Heart right ventricle (tissue), 16 donors: ENCODE measurements around the gene SLC25A42. TPM values are rescaled to one million over a fixed set of nuclear protein-coding genes. Genes with fewer than 3 reads are reported as not detected.
A peak's percentile ranks its signal among the peaks of the same experiment; 100 is the strongest.

Experiments used
- ATAC-seq, 8 donors: fragments of 200-7000 bp; cut with Tn5 transposase; one replicate each; pipeline ENCODE4 v1.9.1; 2020; ENCODE audit warnings: mild to moderate bottlenecking in 8 of 8, moderate library complexity in 8 of 8, moderate number of reproducible peaks in 1 of 8
- DNase-seq, 2 donors: peaks; one replicate each; pipeline ENCODE4 v3.0.0-alpha.2; 2020
- H3K27ac ChIP-seq, 10 donors: fragments of 200-600 bp; sonication (generic) in 2 of 10; one replicate each; pipeline versions ENCODE4 v1.5.0 to v1.8.0; 2020 to 2022; ENCODE audit warnings: mild to moderate bottlenecking in 3 of 10
- H3K27me3 ChIP-seq, 7 donors: fragments of 200-600 bp; one replicate each; pipeline ENCODE4 v1.8.0; 2021 to 2022; ENCODE audit warnings: mild to moderate bottlenecking in 2 of 7
- H3K36me3 ChIP-seq, 9 donors: fragments of 200-600 bp; sonication (generic) in 1 of 9; one replicate each; pipeline versions ENCODE4 v1.5.0 to v1.8.0; 2020 to 2022; ENCODE audit warnings: mild to moderate bottlenecking in 2 of 9
- H3K4me1 ChIP-seq, 9 donors: fragments of 200-600 bp; sonication (generic) in 1 of 9; one replicate each; pipeline versions ENCODE4 v1.5.0 to v1.8.0; 2020 to 2022; ENCODE audit warnings: mild to moderate bottlenecking in 4 of 9
- H3K4me3 ChIP-seq, 10 donors: fragments of 200-600 bp; sonication (generic) in 2 of 10; one replicate each; pipeline versions ENCODE4 v1.5.0 to v1.8.0; 2020 to 2022; ENCODE audit warnings: mild to moderate bottlenecking in 7 of 10, moderate library complexity in 2 of 10
- H3K9me3 ChIP-seq, 11 donors: fragments of 200-600 bp in 10 of 11; sonication (generic) in 2 of 11; one replicate each; pipeline versions ENCODE4 v1.5.0 to v1.8.0; 2013 to 2022; ENCODE audit warnings: mild to moderate bottlenecking in 2 of 11, control low read depth in 1 of 11, moderate library complexity in 1 of 11
- CTCF ChIP-seq, 9 donors: fragments of 200-600 bp; sonication (generic) in 2 of 9; IDR thresholded peaks; one replicate each; pipeline versions ENCODE4 v1.5.0 to v1.8.0; 2021 to 2022; ENCODE audit warnings: antibody characterized with exemption in 9 of 9, mild to moderate bottlenecking in 5 of 9, moderate library complexity in 1 of 9
- WGBS, 2 donors: extraction: QIAGEN DNeasy Blood & Tissue Kit; methylation state at CpG; one replicate each; pipeline ENCODE4 v1.1.7; 2013; ENCODE audit warnings: inconsistent platforms in 1 of 2; 5-methylcytosine and 5-hydroxymethylcytosine counted together
- intact Hi-C, 10 donors: fragments of 100-400 bp; cut with DNase I; formaldehyde crosslinking; loops; one replicate each; pipeline versions ENCODE4 v1.11.1 to v1.14.2; 2022
- polyA plus RNA-seq, 2 donors: library from polyadenylated mRNA; stranded (reverse); fragments of 200-250 nt; gene quantifications; one replicate each; pipeline ENCODE4 v1.2.3, GENCODE V29; 2013
- total RNA-seq, 10 donors: library from RNA; stranded (reverse); fragmentation: NEBNext Ultra II Directional in 3 of 10; extraction: Animal tissue kit (Norgen Biotek cat#: 25700) in 3 of 10; gene quantifications; one replicate each; pipeline versions ENCODE4 v1.2.1 to v1.2.4, GENCODE V29; 2021 to 2023
- donor health status: Arrhythmogenic right ventricular cardiomyopathy.
- donor health status: ischemic (EF 13 %, LVEDD 7.1; RV severe dilation, severe dysfunction).
- donor health status: healthy with polysubstance abuse.
- donor health status: DM: no; HTN: yes; CAD: no.
- donor health status: DM: no; HTN: no; CAD: no.
- donor health status: ischemic (EF 25% LVEDD 6.9; RV normal size, moderate dysfunction).
- donor health status: ischemic (EF 25% LVEDD 5.7; RV mildly dilated, moderate dysfunction).
- donor health status: healthy.
- donor health status: DM: yes; HTN: yes; CAD: no.
- donor health status: Ischemic cardiomyopathy.
- donor health status: ischemic (EF 35%, LVEDD 5.7; RV mildly dilated, moderate dysfunction).
- donor health status: nonischemic (EF 11% LVEDD 7.7; RV severe dilation, severe dysfunction).
- donor health status: DM: yes; HTN: yes; CAD: no.
- donor health status: PGD.
- donor health status: ischemic (EF 29% LVEDD 5.4; RV normal size, mild dysfunction).
- donor health status: nonischemic (EF 23%, LVEDD 6.1; RV moderate dilation, normal function).

Gene SLC25A42
- total and polyA plus RNA-seq, 12 donors, result 15.7 to 24.1 (median 18.2) TPM

GRCh38 chr19:19152668-19153384 lies 89.0 kb downstream of the SLC25A42 start:
- ATAC-seq, result peak in 7 of 8 donors; percentile 33 to 62 (median 52)

GRCh38 chr19:19154768-19155494 lies 91.1 kb downstream of the SLC25A42 start:
- Histone ChIP-seq H3K4me1 (no peaks in the 10 kb centered on the region), H3K9me3 (peaks cover 0 to 10% (median 0%) of the 10 kb centered on the region in 11 donors), H3K27ac (no peak overlapping the region), H3K36me3 (peaks cover 0 to 17% (median 0%) of the 10 kb centered on the region in 9 donors), H3K4me3 (no peak overlapping the region), H3K27me3 (peaks cover 0 to 4% (median 0%) of the 10 kb centered on the region in 7 donors)
- intact Hi-C loops, result no loop called here
- WGBS, 2 donors, result 87 to 94% methylated on average over 6 of the region's 6 CpGs
- TF ChIP-seq CTCF (IDR thresholded peaks at IDR 0.05), result no peak
- DNase-seq (no peak), ATAC-seq (no peak)

More at GRCh38 chr19:19152668-19153384, 89.0 kb downstream of the SLC25A42 start:
- intact Hi-C loops, result no loop called here
- Histone ChIP-seq H3K4me1 (no peaks in the 10 kb centered on the region), H3K9me3 (peaks cover 0 to 10% (median 0%) of the 10 kb centered on the region in 11 donors), H3K4me3 (no peak overlapping the region), H3K27ac (peak overlapping the region in 4 of 10 donors; percentile 6 to 50 (median 18)), H3K36me3 (peaks cover 0 to 32% (median 6%) of the 10 kb centered on the region in 9 donors), H3K27me3 (no peaks in the 10 kb centered on the region)
- TF ChIP-seq CTCF (IDR thresholded peaks at IDR 0.05), result no peak
- 63 to 66% methylated on average over 13 of the region's 13 CpGs for WGBS, 2 donors
- DNase-seq, result peak in 1 of 2 donors; percentile 36

GRCh38 chr19:19155495-19156219 lies 91.9 kb downstream of the SLC25A42 start:
- ATAC-seq, result no peak
- peaks cover 0 to 17% (median 0%) of the 10 kb centered on the region in 9 donors for H3K36me3 ChIP-seq
- WGBS, 2 donors, result 90% methylated on average over 10 of the region's 10 CpGs
- intact Hi-C loops, result no loop called here
- H3K9me3 ChIP-seq, result peaks cover 0 to 10% (median 0%) of the 10 kb centered on the region in 11 donors
- no peaks in the 10 kb centered on the region for H3K4me1 ChIP-seq
- TF ChIP-seq CTCF (IDR thresholded peaks at IDR 0.05), result no peak
- no peak for DNase-seq
- peaks cover 0 to 4% (median 0%) of the 10 kb centered on the region in 7 donors for H3K27me3 ChIP-seq
- H3K4me3 ChIP-seq, result no peak overlapping the region
- no peak overlapping the region for H3K27ac ChIP-seq

GRCh38 chr19:19157808-19158207 lies 94.0 kb downstream of the SLC25A42 start:
- no peaks in the 10 kb centered on the region for H3K4me1 ChIP-seq
- ATAC-seq (no peak), DNase-seq (no peak)
- intact Hi-C loops, result no loop called here
- peaks cover 0 to 10% (median 0%) of the 10 kb centered on the region in 11 donors for H3K9me3 ChIP-seq
- H3K4me3 ChIP-seq, result no peak overlapping the region
- no peak overlapping the region for H3K27ac ChIP-seq
- no peak for TF ChIP-seq CTCF (IDR thresholded peaks at IDR 0.05)
- peaks cover 0 to 17% (median 0%) of the 10 kb centered on the region in 9 donors for H3K36me3 ChIP-seq
- peaks cover 0 to 4% (median 0%) of the 10 kb centered on the region in 7 donors for H3K27me3 ChIP-seq
- WGBS, 2 donors, result 81 to 82% methylated on average over 6 of the region's 6 CpGs
